Pancreas (tissue), 10 donors: ENCODE data around the gene VAPA. TPM values are rescaled to one million over a fixed set of nuclear protein-coding genes. Genes with fewer than 3 reads are reported as not detected.

Experiments
- ATAC-seq, 4 donors: fragments of 200-7000 bp; cut with Tn5 transposase; one replicate each; pipeline versions ENCODE4 v1.8.0 to v1.9.1; 2020; ENCODE audit warnings: mild to moderate bottlenecking in 4 of 4, moderate library complexity in 4 of 4
- DNase-seq, 6 donors: peaks; one replicate each; pipeline ENCODE4 v3.0.0-alpha.2; 2020
- FAIRE-seq: peaks from 2 replicates; lab custom pipeline; 2012; peaks lifted over from hg19 to GRCh38; lab: Jason Lieb, UNC
- H3K27ac ChIP-seq, 4 donors: fragments of 200-600 bp; sonication (generic); 1 replicate in 3 of 4; 2 replicates in 1 of 4; pipeline versions ENCODE4 v1.5.0 to v1.8.0; 2020
- H3K27me3 ChIP-seq, 4 donors: fragments of 200-600 bp; one replicate each; pipeline ENCODE4 v1.8.0; 2021
- H3K36me3 ChIP-seq, 3 donors: fragments of 200-600 bp; sonication (generic) in 1 of 3; one replicate each; pipeline versions ENCODE4 v1.5.0 to v1.8.0; 2020 to 2021
- H3K4me1 ChIP-seq, 3 donors: fragments of 200-600 bp; one replicate each; pipeline ENCODE4 v1.8.0; 2021
- H3K4me3 ChIP-seq, 4 donors: fragments of 200-600 bp; sonication (generic) in 2 of 4; one replicate each; pipeline versions ENCODE4 v1.5.0 to v1.8.0; 2020 to 2021
- H3K9me3 ChIP-seq, 4 donors: fragments of 200-600 bp; one replicate each; pipeline ENCODE4 v1.8.0; 2021
- WGBS, 2 donors: extraction: QIAGEN DNeasy Blood & Tissue Kit; methylation state at CpG; one replicate each; pipeline ENCODE4 v1.1.7; 2013; 5-methylcytosine and 5-hydroxymethylcytosine counted together
- intact Hi-C, 3 donors: fragments of 100-400 bp; cut with DNase I; formaldehyde crosslinking; loops; one replicate each; pipeline versions ENCODE4 v1.11.1 to v1.14.2; 2022
- polyA plus RNA-seq, 2 donors: library from polyadenylated mRNA; stranded (reverse); fragments of 200-250 nt; gene quantifications; one replicate each; pipeline ENCODE4 v1.2.3, GENCODE V29; 2013
- total RNA-seq, 6 donors: library from RNA; stranded (reverse); fragmentation: NEBNext Ultra II Directional in 4 of 6; extraction: Animal tissue kit (Norgen Biotek cat#: 25700) in 4 of 6; gene quantifications; one replicate each; pipeline versions ENCODE4 v1.2.1 to v1.2.4, GENCODE V29; 2021 to 2023
- TF ChIP-seq, protein P1 (sequence below), 4 donors: fragments of 200-600 bp; sonication (generic) in 3 of 4; IDR thresholded peaks; one replicate each; pipeline versions ENCODE4 v1.5.0 to v1.8.0; 2021; ENCODE audit warnings: antibody characterized with exemption in 4 of 4
- donor health status: healthy with polysubstance abuse.
- donor health status: DM: no; HTN: no; CAD: no; lungs with moderate emphysema.
- donor health status: DM: no; HTN: no; CAD: no.
- donor health status: control.
- donor health status: control.
- donor health status: Bipolar disorder and iron deficiency.
- donor health status: DM: yes; HTN: yes; CAD: no.
- donor health status: DM: no; HTN: no; CAD: no.
- donor health status: DM: no; HTN: no; CAD: no.
- donor health status: DM: yes; HTN: yes; CAD: no.

VAPA gene
- total and polyA plus RNA-seq, 8 donors = 33.5 to 117 (median 97.4) TPM

DNA sequence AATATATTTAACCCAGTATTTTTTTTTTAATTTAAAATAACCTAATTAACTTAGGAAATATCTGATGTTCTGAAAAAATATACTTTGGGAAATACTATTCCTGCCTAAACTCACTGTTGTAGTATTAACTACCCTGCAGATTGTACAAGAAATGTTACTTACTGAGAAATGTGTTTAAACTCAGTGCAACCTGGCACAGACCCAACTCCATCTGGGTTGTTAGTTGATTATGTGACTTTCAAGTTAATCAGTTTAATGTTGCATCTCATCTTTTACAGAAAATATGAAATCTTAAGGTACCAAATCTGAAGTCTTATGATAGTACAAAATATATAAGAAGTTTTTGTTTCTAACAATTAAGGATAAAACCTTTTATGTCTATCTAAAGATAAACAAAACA is 27.3 kb downstream of the VAPA start:
- intact Hi-C loops = no loop called here
- FAIRE-seq = no peak
- ATAC-seq = no peak
- Histone ChIP-seq H3K27me3 (no peaks in the 10 kb centered on the region), H3K9me3 (no peaks in the 10 kb centered on the region), H3K27ac (no peak overlapping the region), H3K36me3 (peaks cover 0 to 11% (median 7%) of the 10 kb centered on the region in 3 donors), H3K4me3 (no peak overlapping the region), H3K4me1 (peaks cover 0 to 3% (median 0%) of the 10 kb centered on the region in 3 donors)
- DNase-seq = no peak
- TF ChIP-seq, protein P1, sequence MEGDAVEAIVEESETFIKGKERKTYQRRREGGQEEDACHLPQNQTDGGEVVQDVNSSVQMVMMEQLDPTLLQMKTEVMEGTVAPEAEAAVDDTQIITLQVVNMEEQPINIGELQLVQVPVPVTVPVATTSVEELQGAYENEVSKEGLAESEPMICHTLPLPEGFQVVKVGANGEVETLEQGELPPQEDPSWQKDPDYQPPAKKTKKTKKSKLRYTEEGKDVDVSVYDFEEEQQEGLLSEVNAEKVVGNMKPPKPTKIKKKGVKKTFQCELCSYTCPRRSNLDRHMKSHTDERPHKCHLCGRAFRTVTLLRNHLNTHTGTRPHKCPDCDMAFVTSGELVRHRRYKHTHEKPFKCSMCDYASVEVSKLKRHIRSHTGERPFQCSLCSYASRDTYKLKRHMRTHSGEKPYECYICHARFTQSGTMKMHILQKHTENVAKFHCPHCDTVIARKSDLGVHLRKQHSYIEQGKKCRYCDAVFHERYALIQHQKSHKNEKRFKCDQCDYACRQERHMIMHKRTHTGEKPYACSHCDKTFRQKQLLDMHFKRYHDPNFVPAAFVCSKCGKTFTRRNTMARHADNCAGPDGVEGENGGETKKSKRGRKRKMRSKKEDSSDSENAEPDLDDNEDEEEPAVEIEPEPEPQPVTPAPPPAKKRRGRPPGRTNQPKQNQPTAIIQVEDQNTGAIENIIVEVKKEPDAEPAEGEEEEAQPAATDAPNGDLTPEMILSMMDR (IDR thresholded peaks at IDR 0.05) = no peak

DNA sequence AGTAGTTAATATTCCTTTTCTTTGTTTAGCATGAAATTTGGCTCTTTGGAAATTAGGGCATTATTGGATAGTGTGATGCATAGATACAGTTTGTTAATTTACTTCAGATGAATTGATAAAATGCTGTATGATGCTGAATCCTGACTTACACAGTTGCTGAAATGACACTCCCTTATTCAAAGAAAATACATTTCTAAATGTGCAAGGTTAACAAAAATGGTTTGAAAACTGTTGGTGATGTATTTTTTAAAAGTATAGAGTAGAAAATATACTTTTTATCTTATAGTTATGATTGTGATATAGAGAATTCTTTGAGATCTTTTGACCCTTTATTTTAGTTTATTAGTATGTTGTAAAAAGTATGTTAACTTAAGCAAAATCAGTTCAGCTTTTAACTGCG is 27.8 kb downstream of the VAPA start:
- DNase-seq = no peak
- TF ChIP-seq, protein P1 (IDR thresholded peaks at IDR 0.05) = no peak
- no peak overlapping the region for H3K27ac ChIP-seq
- no peak overlapping the region for H3K4me3 ChIP-seq
- no peak for ATAC-seq
- intact Hi-C loops = no loop called here
- H3K9me3 ChIP-seq = no peaks in the 10 kb centered on the region
- WGBS, 2 donors = 91 to 94% methylated on average over 1 of the region's 1 CpG
- H3K4me1 ChIP-seq = peaks cover 0 to 3% (median 0%) of the 10 kb centered on the region in 3 donors
- FAIRE-seq = no peak
- no peaks in the 10 kb centered on the region for H3K27me3 ChIP-seq
- H3K36me3 ChIP-seq = peaks cover 0 to 9% (median 7%) of the 10 kb centered on the region in 3 donors

DNA sequence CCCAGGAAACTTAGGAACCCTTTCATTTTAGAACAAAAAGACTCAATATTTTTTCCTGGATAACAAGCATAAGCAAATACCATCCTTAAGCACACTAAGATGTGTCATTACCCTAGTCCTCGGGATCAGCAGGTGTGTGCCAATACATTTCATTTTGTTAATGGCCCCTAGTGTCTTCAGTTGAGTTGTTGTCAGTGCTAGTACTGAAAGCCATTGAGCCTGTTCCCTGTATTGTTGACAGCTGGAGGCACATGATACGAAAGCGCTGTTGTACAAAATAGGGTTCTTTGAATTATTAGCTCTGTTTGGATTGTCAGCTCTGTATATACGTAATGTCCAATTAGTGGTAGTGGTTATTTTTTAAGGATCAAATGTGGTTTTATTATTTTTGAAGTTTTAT is 29.5 kb downstream of the VAPA start:
- intact Hi-C loops = no loop called here
- H3K27ac ChIP-seq = no peak overlapping the region

GRCh38 chr18:9944805-9945204 is 31.0 kb downstream of the VAPA start:
- no peak for DNase-seq
- ATAC-seq = no peak
- Histone ChIP-seq H3K4me3 (no peak overlapping the region), H3K4me1 (no peaks in the 10 kb centered on the region), H3K27ac (no peak overlapping the region), H3K36me3 (peaks cover 0 to 11% (median 0%) of the 10 kb centered on the region in 3 donors), H3K9me3 (no peaks in the 10 kb centered on the region), H3K27me3 (no peaks in the 10 kb centered on the region)
- TF ChIP-seq, protein P1 (IDR thresholded peaks at IDR 0.05) = no peak
- 82 to 83% methylated on average over 3 of the region's 3 CpGs for WGBS, 2 donors
- FAIRE-seq = no peak
- intact Hi-C loops = no loop called here

More for the DNA sequence above, 29.5 kb downstream of the VAPA start:
- no peak for DNase-seq
- Histone ChIP-seq H3K4me1 (no peaks in the 10 kb centered on the region), H3K4me3 (no peak overlapping the region), H3K27me3 (no peaks in the 10 kb centered on the region), H3K36me3 (peaks cover 0 to 11% (median 1%) of the 10 kb centered on the region in 3 donors), H3K9me3 (no peaks in the 10 kb centered on the region)
- TF ChIP-seq, protein P1 (IDR thresholded peaks at IDR 0.05) = no peak
- ATAC-seq = peak in 2 of 4 donors; percentile 35 to 42
- 91 to 92% methylated on average over 4 of the region's 4 CpGs for WGBS, 2 donors
- FAIRE-seq = no peak

GRCh38 chr18:9946831-9947230 is 33.0 kb downstream of the VAPA start:
- Histone ChIP-seq H3K9me3 (no peaks in the 10 kb centered on the region), H3K27ac (no peak overlapping the region), H3K4me3 (no peak overlapping the region), H3K36me3 (peaks cover 0 to 16% (median 0%) of the 10 kb centered on the region in 3 donors), H3K27me3 (no peaks in the 10 kb centered on the region), H3K4me1 (no peaks in the 10 kb centered on the region)
- DNase-seq (no peak), FAIRE-seq (no peak), ATAC-seq (no peak)
- 96 to 98% methylated on average over 3 of the region's 3 CpGs for WGBS, 2 donors
- TF ChIP-seq, protein P1 (IDR thresholded peaks at IDR 0.05) = no peak
- intact Hi-C loops = no loop called here
